NCI-H345 (cell line): ENCODE data around the gene KCNJ5.
"Not testable (repeated sequence)": the region's sequence is repeated elsewhere in the genome, so short reads cannot be mapped to it uniquely, and the experiment has no call there.

Source experiments
- DNase-seq: peaks from one replicate; lab custom pipeline; 2025; lab: John Stamatoyannopoulos, UW

Gene KCNJ5

GRCh38 chr11:128913806-128914205 lies 22.6 kb downstream of the KCNJ5 start:
- DNase-seq: no peak

GRCh38 chr11:128914216-128915148 lies 23.3 kb downstream of the KCNJ5 start:
- no peak for DNase-seq

DNA sequence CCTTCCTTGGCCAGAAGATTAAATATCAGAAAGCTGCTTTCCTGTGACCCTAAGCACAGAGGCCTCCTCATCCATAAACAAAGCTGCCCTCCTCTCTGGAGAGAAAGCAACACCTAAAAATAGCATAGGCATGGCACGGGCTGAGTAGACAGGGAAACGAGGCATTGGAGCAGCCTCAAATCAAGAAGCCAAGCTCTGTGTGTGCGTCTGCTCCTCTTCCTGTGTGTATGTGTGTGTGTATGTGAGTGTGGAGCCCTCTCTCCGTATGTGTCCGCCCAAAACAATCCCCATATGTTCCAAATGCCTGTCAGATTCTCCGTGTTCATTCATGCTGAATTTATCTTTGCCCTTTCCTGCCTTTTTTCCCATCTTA lies 24.0 kb downstream of the KCNJ5 start:
- no peak for DNase-seq

DNA sequence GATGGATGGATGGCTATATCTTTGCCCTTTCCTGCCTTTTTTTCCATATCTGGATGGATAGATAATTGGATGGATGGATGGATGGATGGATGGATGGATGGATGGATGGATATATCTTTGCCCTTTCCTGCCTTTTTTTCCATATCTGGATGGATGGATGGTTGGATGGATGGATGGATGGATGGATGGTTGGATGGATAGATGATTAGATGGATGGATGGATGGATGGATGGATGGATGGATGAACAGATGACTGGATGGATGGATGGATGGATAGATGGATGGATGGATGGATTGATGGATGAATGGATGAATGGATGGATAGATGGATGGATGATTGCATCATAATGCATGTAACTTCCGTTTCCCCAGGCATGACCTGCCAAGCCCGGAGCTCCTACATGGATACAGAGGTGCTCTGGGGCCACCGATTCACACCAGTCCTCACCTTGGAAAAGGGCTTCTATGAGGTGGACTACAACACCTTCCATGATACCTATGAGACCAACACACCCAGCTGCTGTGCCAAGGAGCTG lies 24.9 kb downstream of the KCNJ5 start:
- no peak for DNase-seq

DNA sequence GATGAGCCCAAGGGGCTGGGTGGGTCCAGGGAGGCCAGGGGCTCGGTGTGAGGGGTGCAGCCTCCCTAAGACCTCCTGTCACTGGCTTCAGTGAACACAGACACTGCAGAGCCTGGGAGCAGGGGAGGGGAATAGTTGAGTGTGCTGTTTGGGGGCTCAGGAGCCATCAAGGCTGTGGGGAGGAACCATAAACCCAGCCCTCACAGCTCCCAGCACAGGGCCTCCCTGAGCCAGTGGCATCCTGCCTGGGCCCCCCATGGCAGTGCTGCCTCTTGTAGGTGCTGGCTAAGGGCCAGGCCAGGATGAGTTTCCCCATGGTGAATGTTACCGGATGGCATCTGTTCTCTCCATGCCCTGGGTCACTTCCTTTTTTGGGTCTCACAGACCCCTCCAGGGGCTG lies 25.5 kb downstream of the KCNJ5 start:
- DNase-seq: no peak

DNA sequence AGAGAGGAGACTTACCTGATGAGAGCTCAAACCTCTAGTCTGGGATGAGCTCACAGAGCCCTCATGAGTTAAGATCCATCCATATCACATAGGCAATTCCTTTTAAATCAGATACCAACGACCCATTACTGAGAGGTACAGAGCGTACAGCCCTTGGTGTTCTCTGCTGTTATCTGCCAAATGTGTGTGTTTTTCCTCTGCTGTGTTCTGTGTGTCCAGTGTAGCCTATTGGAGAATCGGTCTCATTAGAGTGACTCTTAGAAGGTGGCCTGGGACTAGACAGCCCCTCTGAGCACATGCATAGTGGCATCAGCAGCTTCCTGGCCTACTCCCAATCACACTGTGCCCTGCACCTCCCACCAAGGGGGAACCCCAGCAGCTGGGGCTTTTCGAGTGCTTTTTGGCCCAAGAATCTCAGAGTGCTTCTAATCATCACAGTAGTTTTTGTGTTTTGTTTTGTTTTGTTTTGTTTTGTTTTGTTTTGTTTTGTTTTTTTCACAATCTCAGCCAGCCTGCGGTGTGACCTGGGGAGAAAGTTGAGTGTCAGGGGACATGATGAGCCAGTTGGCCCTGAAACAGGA lies 26.1 kb downstream of the KCNJ5 start:
- DNase-seq: no peak

DNA sequence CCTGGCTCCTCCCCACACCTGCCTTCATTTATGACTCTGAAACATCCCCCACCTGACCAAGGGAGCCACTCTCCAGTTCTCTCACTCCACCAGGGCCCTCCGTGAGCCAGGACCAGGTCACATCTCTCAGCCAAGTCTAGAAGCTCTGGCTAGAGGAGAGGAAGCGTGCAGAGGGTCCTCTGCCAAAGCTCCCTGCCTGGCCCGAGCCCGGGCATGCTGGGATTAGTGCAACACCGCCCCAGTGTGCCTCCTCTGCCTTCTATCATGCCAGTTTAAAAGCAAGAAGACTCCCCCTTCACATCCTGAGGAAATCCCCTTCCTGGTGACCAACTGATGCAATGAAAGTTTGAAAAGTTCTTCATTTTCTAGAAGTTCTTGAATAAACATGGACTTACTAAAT lies 28.1 kb downstream of the KCNJ5 start:
- DNase-seq: no peak

GRCh38 chr11:128919635-128920034 lies 28.5 kb downstream of the KCNJ5 start:
- not testable (repeated sequence) for DNase-seq

- no peak for DNase-seq
Observed at GRCh38 chr11:128920666-128921065, 29.5 kb downstream of the KCNJ5 start.

- no peak for DNase-seq
Observed at GRCh38 chr11:128921793-128922192, 30.6 kb downstream of the KCNJ5 start.

DNA sequence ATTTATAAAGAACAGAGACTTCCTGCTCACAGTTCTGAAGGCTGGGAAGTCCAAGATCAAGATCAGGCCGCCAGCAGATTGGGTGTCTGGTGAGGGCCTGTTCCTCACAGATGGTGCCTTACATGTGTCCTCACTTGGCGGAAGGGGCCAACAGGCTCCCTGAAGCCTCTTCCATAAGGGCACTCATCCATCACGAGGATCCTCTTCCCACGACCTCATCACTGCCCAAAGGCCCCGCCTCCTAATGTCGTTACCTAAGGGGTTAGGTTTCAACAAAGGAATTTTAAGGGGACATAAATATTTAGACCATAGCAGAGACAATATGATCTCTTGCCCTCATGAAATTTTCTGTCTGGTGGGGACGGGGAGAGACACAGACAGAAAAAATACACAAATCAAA lies 32.9 kb downstream of the KCNJ5 start:
- DNase-seq: no peak

GRCh38 chr11:128924510-128925249 lies 33.5 kb downstream of the KCNJ5 start:
- no peak for DNase-seq

DNA sequence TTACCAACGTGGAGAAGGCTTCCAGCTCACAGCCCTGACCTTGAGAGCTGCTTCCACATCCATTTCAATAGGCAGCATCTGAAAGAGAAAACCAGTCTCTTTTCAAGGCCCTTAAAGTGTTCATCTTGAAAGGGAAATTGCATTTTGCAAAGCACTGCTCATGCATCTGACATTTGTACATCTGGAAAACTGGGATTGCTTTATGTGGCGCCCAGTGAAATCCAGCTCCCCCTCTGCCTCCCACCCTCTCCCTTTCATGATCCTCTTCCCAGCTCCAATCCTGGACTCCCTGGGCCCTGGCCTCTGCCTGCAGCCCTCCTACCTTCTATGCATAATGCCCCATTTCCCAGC lies 34.1 kb downstream of the KCNJ5 start:
- DNase-seq: no peak

- no peak for DNase-seq
Observed at GRCh38 chr11:128926000-128926399, 34.8 kb downstream of the KCNJ5 start.

- no peak for DNase-seq
Observed at GRCh38 chr11:128926437-128927107, 35.4 kb downstream of the KCNJ5 start.

- no peak for DNase-seq
Observed at GRCh38 chr11:128927108-128927461, 35.9 kb downstream of the KCNJ5 start.

- no peak for DNase-seq
Observed at GRCh38 chr11:128927683-128928336, 36.7 kb downstream of the KCNJ5 start.

- DNase-seq: no peak
Observed at GRCh38 chr11:128928400-128928799, 37.2 kb downstream of the KCNJ5 start.

- no peak for DNase-seq
Observed at GRCh38 chr11:128929468-128929867, 38.3 kb downstream of the KCNJ5 start.

- DNase-seq: no peak
Observed at GRCh38 chr11:128929991-128930390, 38.8 kb downstream of the KCNJ5 start.

- no peak for DNase-seq
Observed at GRCh38 chr11:128931066-128931465, 39.9 kb downstream of the KCNJ5 start.

DNA sequence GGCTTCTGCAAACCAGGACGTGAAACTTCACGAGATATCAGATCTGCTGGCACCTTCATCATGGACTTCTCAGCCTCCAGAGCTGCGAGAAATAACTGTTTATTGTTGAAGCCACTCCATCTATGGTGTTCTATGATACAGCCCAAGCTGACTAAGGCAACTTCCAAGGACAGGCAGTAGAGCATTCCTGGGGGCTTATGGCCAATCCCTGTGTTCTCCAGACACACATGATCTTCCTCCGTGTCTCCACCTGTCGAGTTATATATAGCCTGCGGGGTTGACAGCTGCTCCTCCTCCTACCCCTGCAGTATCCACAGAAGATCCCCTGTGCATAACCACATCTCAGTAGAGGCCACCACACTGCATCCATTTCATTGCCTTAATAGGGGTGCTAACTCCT lies 40.5 kb downstream of the KCNJ5 start:
- no peak for DNase-seq
